ENCODE results near the gene IFRD2. TPM values are rescaled to one million over a fixed set of nuclear protein-coding genes. Genes with fewer than 3 reads are reported as not detected.
A peak's percentile ranks its signal among the peaks of the same experiment; 100 is the strongest.

IFRD2 gene
- total and polyA plus RNA-seq, 9 of the 15 experiments (the other 6 are each of a cell fraction or from before 2014, with no cell fraction given) = 30.5 to 115 (median 52.8) TPM

DNA sequence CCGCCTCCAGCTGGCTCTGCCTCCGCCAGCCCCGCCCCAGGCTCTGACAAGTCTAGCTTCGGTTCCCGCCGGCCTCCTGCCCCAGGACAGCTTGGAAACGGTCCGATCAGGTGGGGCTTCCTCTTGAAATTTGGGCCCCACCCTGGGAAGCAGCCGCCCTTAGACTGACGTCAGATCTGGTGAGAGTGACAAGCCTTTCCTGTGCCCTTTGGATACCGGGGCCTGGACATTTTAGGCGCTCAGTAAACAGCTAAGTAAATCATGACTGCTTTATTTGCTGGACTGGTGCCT lies 7.4 kb upstream of the IFRD2 start (continued):
- no peak for TF ChIP-seq CBX5 (IDR thresholded peaks at IDR 0.05; ENCODE audit: borderline replicate concordance, low read depth)
- no peak for TF ChIP-seq HSF4 (CRISPR knock-in tag; IDR thresholded peaks at IDR 0.05; ENCODE audit: borderline replicate concordance)
- no peak for TF ChIP-seq ZNF398 (CRISPR knock-in tag; IDR thresholded peaks at IDR 0.05)
- no peak for TF ChIP-seq ZNF696 (CRISPR knock-in tag; conservative IDR thresholded peaks at IDR 0.05)
- no peak for TF ChIP-seq ZNF408 (CRISPR knock-in tag; IDR thresholded peaks at IDR 0.05; ENCODE audit: low read depth)
- TF ChIP-seq, protein P1, sequence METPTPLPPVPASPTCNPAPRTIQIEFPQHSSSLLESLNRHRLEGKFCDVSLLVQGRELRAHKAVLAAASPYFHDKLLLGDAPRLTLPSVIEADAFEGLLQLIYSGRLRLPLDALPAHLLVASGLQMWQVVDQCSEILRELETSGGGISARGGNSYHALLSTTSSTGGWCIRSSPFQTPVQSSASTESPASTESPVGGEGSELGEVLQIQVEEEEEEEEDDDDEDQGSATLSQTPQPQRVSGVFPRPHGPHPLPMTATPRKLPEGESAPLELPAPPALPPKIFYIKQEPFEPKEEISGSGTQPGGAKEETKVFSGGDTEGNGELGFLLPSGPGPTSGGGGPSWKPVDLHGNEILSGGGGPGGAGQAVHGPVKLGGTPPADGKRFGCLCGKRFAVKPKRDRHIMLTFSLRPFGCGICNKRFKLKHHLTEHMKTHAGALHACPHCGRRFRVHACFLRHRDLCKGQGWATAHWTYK (CRISPR knock-in tag; IDR thresholded peaks at IDR 0.05) = no peak
- TF ChIP-seq, protein P2, sequence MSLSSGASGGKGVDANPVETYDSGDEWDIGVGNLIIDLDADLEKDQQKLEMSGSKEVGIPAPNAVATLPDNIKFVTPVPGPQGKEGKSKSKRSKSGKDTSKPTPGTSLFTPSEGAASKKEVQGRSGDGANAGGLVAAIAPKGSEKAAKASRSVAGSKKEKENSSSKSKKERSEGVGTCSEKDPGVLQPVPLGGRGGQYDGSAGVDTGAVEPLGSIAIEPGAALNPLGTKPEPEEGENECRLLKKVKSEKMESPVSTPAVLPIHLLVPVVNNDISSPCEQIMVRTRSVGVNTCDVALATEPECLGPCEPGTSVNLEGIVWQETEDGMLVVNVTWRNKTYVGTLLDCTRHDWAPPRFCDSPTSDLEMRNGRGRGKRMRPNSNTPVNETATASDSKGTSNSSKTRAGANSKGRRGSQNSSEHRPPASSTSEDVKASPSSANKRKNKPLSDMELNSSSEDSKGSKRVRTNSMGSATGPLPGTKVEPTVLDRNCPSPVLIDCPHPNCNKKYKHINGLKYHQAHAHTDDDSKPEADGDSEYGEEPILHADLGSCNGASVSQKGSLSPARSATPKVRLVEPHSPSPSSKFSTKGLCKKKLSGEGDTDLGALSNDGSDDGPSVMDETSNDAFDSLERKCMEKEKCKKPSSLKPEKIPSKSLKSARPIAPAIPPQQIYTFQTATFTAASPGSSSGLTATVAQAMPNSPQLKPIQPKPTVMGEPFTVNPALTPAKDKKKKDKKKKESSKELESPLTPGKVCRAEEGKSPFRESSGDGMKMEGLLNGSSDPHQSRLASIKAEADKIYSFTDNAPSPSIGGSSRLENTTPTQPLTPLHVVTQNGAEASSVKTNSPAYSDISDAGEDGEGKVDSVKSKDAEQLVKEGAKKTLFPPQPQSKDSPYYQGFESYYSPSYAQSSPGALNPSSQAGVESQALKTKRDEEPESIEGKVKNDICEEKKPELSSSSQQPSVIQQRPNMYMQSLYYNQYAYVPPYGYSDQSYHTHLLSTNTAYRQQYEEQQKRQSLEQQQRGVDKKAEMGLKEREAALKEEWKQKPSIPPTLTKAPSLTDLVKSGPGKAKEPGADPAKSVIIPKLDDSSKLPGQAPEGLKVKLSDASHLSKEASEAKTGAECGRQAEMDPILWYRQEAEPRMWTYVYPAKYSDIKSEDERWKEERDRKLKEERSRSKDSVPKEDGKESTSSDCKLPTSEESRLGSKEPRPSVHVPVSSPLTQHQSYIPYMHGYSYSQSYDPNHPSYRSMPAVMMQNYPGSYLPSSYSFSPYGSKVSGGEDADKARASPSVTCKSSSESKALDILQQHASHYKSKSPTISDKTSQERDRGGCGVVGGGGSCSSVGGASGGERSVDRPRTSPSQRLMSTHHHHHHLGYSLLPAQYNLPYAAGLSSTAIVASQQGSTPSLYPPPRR (CRISPR knock-in tag; IDR thresholded peaks at IDR 0.05; ENCODE audit: borderline replicate concordance) = no peak
- TF ChIP-seq ZNF449 (CRISPR knock-in tag; IDR thresholded peaks at IDR 0.05) = no peak
- no peak for TF ChIP-seq HEY1 (CRISPR knock-in tag; IDR thresholded peaks at IDR 0.05; ENCODE audit: borderline replicate concordance)
- no peak for TF ChIP-seq EGR1 (conservative IDR thresholded peaks at IDR 0.05)
- TF ChIP-seq NFIC (IDR thresholded peaks at IDR 0.05) = peak; percentile 29; the same call in 1 of the 2 replicates
- TF ChIP-seq RBM25 (IDR thresholded peaks at IDR 0.05; ENCODE audit: low read depth, low read length, severe bottlenecking) = no peak
- TF ChIP-seq ZNF639 (CRISPR knock-in tag; conservative IDR thresholded peaks at IDR 0.05 in 1 of 2, IDR thresholded peaks at IDR 0.05 in 1 of 2) = no peak
- no peak for TF ChIP-seq BMI1 (IDR thresholded peaks at IDR 0.05; ENCODE audit: low read length)
- TF ChIP-seq CSDE1 (IDR thresholded peaks at IDR 0.05) = no peak
- no peak for TF ChIP-seq MIER1 (IDR thresholded peaks at IDR 0.05; ENCODE audit: low read depth)
- no peak for TF ChIP-seq ID3 (CRISPR knock-in tag; IDR thresholded peaks at IDR 0.05)
- TF ChIP-seq ID3 (tag; IDR thresholded peaks at IDR 0.05) = no peak
